Kidney (tissue), 14 donors: Measurements from ENCODE around the gene KIAA1671. TPM values are rescaled to one million over a fixed set of nuclear protein-coding genes. Genes with fewer than 3 reads are reported as not detected.
A peak's percentile ranks its signal among the peaks of the same experiment; 100 is the strongest.

Source experiments
- DNase-seq, 5 donors: peaks; one replicate each; pipeline ENCODE4 v3.0.0-alpha.2; 2013 to 2020
- FAIRE-seq: peaks from 2 replicates; lab custom pipeline; 2012; peaks lifted over from hg19 to GRCh38; lab: Jason Lieb, UNC
- H3K27ac ChIP-seq, 2 donors: one replicate each; pipeline ENCODE4 v1.7.0; 2013; ENCODE audit warnings: low read depth in 2 of 2, low read length in 2 of 2, inconsistent platforms in 1 of 2
- H3K27me3 ChIP-seq: one replicate; pipeline ENCODE4 v1.7.1; 2013; ENCODE audit warnings: low read length, inconsistent platforms; ENCODE audit not compliant: control insufficient read depth, insufficient read depth
- H3K36me3 ChIP-seq, 3 donors: one replicate each; pipeline versions ENCODE4 v1.7.0 to v1.7.1; 2013; ENCODE audit warnings: low read length in 3 of 3, control low read depth in 1 of 3, inconsistent platforms in 1 of 3; ENCODE audit not compliant: insufficient read depth in 3 of 3, control insufficient read depth in 2 of 3
- H3K4me1 ChIP-seq, 3 donors: one replicate each; pipeline versions ENCODE4 v1.7.0 to v1.7.1; 2013; ENCODE audit warnings: low read length in 3 of 3, inconsistent platforms in 1 of 3, low read depth in 1 of 3; ENCODE audit not compliant: control insufficient read depth in 2 of 3, insufficient read depth in 2 of 3
- H3K4me3 ChIP-seq, 3 donors: one replicate each; pipeline versions ENCODE4 v1.7.0 to v1.8.1; 2013; ENCODE audit warnings: low read length in 3 of 3, control low read depth in 1 of 3, inconsistent platforms in 1 of 3
- H3K9ac ChIP-seq, 3 donors: one replicate each; pipeline versions ENCODE4 v1.7.0 to v1.7.1; 2013; ENCODE audit warnings: low read length in 3 of 3, control low read depth in 1 of 3, inconsistent platforms in 1 of 3
- H3K9me3 ChIP-seq, 3 donors: one replicate each; pipeline versions ENCODE4 v1.7.0 to v1.7.1; 2013; ENCODE audit warnings: low read length in 3 of 3, control low read depth in 1 of 3, inconsistent platforms in 1 of 3; ENCODE audit not compliant: control insufficient read depth in 2 of 3, insufficient read depth in 1 of 3
- CTCF ChIP-seq: IDR thresholded peaks from 3 replicates; pipeline ENCODE4 v1.5.1; 2012; ENCODE audit warnings: mild to moderate bottlenecking, moderate library complexity, borderline replicate concordance; ENCODE audit not compliant: insufficient read depth; ENCODE audit errors: extremely low read depth
- intact Hi-C: fragments of 100-400 bp; cut with DNase I; formaldehyde crosslinking; loops from one replicate; pipeline ENCODE4 v1.11.1; 2022
- polyA plus RNA-seq: library from polyadenylated mRNA; stranded (reverse); fragments of 350-450 nt; fragmentation: Illumina TruSeq; extraction: RNeasy Lipid Tissue Mini Kit (QIAGEN cat#74804); gene quantifications from one replicate; pipeline ENCODE4 v1.2.3, GENCODE V29; 2014; ENCODE audit warnings: low read depth, low replicate concordance; ENCODE audit not compliant: insufficient read depth
- total RNA-seq: library from RNA; stranded (reverse); fragmentation: NEBNext Ultra II Directional; extraction: Animal tissue kit (Norgen Biotek cat#: 25700); gene quantifications from one replicate; pipeline ENCODE4 v1.2.1, GENCODE V29; 2021
- donor health status: control.
- donor health status: control.
- donor health status: control.
- donor health status: control.
- donor health status: control.
- donor health status: DM: yes; HTN: yes; CAD: no.
- donor health status: Normal renal cell carcinoma (clear cell type).

Gene KIAA1671
- total and polyA plus RNA-seq, 2 donors from 2014 or later, result 7.3 to 65.2 TPM

GRCh38 chr22:25167834-25168601 lies 215.5 kb downstream of the KIAA1671 start:
- Histone ChIP-seq H3K4me1 (no peaks in the 10 kb centered on the region), H3K36me3 (peaks cover 0 to 7% (median 2%) of the 10 kb centered on the region in 3 donors), H3K27ac (no peak overlapping the region), H3K4me3 (no peak overlapping the region), H3K9ac (no peak overlapping the region), H3K27me3 (no peaks in the 10 kb centered on the region), H3K9me3 (no peaks in the 10 kb centered on the region)
- no peak for TF ChIP-seq CTCF
- intact Hi-C loops, result no loop called here
- DNase-seq (no peak), FAIRE-seq (no peak)

GRCh38 chr22:25169278-25170031 lies 216.9 kb downstream of the KIAA1671 start:
- Histone ChIP-seq H3K9ac (no peak overlapping the region), H3K27me3 (no peaks in the 10 kb centered on the region), H3K36me3 (peaks cover 0 to 15% (median 6%) of the 10 kb centered on the region in 3 donors), H3K27ac (peak overlapping the region in 1 of 2 donors; percentile 22), H3K9me3 (no peaks in the 10 kb centered on the region), H3K4me3 (no peak overlapping the region), H3K4me1 (no peaks in the 10 kb centered on the region)
- no peak for TF ChIP-seq CTCF
- DNase-seq (no peak), FAIRE-seq (no peak)
- intact Hi-C loops, result no loop called here

GRCh38 chr22:25170426-25170980 lies 218.0 kb downstream of the KIAA1671 start:
- H3K9ac ChIP-seq, result no peak overlapping the region
- H3K4me1 ChIP-seq, result no peaks in the 10 kb centered on the region
- DNase-seq, result no peak
- intact Hi-C loops, result no loop called here
- TF ChIP-seq CTCF, result no peak
- no peak for FAIRE-seq
- H3K4me3 ChIP-seq, result no peak overlapping the region
- H3K9me3 ChIP-seq, result no peaks in the 10 kb centered on the region
- H3K27ac ChIP-seq, result peak overlapping the region in 1 of 2 donors; percentile 14
- peaks cover 0 to 26% (median 17%) of the 10 kb centered on the region in 3 donors for H3K36me3 ChIP-seq
- no peaks in the 10 kb centered on the region for H3K27me3 ChIP-seq
